GM23248 (cell line): ENCODE measurements around the gene SLC5A5. TPM values are rescaled to one million over a fixed set of nuclear protein-coding genes. Genes with fewer than 3 reads are reported as not detected.
A peak's percentile ranks its signal among the peaks of the same experiment; 100 is the strongest.

Experiments used
- DNase-seq: peaks from one replicate; pipeline ENCODE4 v3.0.0-alpha.2; 2015
- H2AFZ ChIP-seq: fragments of 200-600 bp; sonication (generic); 2 replicates; pipeline ENCODE4 v1.6.1; 2016; ENCODE audit warnings: antibody characterized with exemption
- H3F3A ChIP-seq: fragments of 200-600 bp; sonication (generic); 2 replicates; pipeline ENCODE4 v1.6.1; 2016; ENCODE audit warnings: mild to moderate bottlenecking, antibody characterized with exemption, mixed run types; ENCODE audit not compliant: insufficient read depth
- H3K27ac ChIP-seq: fragments of 200-600 bp; sonication (generic); 2 replicates; pipeline ENCODE4 v1.5.1; 2016; ENCODE audit warnings: mild to moderate bottlenecking
- H3K27me3 ChIP-seq: fragments of 200-600 bp; sonication (generic); replicated peaks from 2 replicates; pipeline ENCODE4 v1.6.1; 2016; ENCODE audit warnings: mild to moderate bottlenecking; ENCODE audit not compliant: insufficient read depth
- H3K36me3 ChIP-seq: fragments of 200-600 bp; sonication (generic); 2 replicates; pipeline ENCODE4 v1.6.1; 2016; ENCODE audit warnings: low read depth, mild to moderate bottlenecking
- H3K4me1 ChIP-seq: fragments of 200-600 bp; sonication (generic); 2 replicates; pipeline ENCODE4 v1.6.1; 2016; ENCODE audit warnings: mild to moderate bottlenecking; ENCODE audit not compliant: insufficient read depth
- H3K4me2 ChIP-seq: fragments of 200-600 bp; sonication (generic); one replicate; pipeline ENCODE4 v1.6.1; 2016; ENCODE audit warnings: mild to moderate bottlenecking; ENCODE audit not compliant: unreplicated experiment
- H3K4me3 ChIP-seq: fragments of 200-600 bp; sonication (generic); 2 replicates; pipeline ENCODE4 v1.5.1; 2016; ENCODE audit warnings: mild to moderate bottlenecking
- H3K79me2 ChIP-seq: fragments of 200-600 bp; sonication (generic); 2 replicates; pipeline ENCODE4 v1.6.1; 2016; ENCODE audit warnings: mild to moderate bottlenecking; ENCODE audit not compliant: insufficient read depth
- H3K9ac ChIP-seq: fragments of 200-600 bp; sonication (generic); 2 replicates; pipeline ENCODE4 v1.6.1; 2016; ENCODE audit warnings: mild to moderate bottlenecking
- H3K9me2 ChIP-seq: fragments of 200-600 bp; sonication (generic); 2 replicates; pipeline ENCODE4 v1.6.1; 2016; ENCODE audit warnings: mixed run types, mild to moderate bottlenecking, moderate library complexity; ENCODE audit not compliant: insufficient read depth
- H3K9me3 ChIP-seq: fragments of 200-600 bp; sonication (generic); one replicate; pipeline ENCODE4 v1.6.1; 2017; ENCODE audit warnings: low read depth
- H4K20me1 ChIP-seq: fragments of 200-600 bp; sonication (generic); 2 replicates; pipeline ENCODE4 v1.6.0; 2016; ENCODE audit not compliant: insufficient read depth
- EZH2 ChIP-seq: fragments of 200-600 bp; sonication (generic); IDR thresholded peaks from 2 replicates; pipeline ENCODE4 v1.6.1; 2018; ENCODE audit warnings: antibody characterized with exemption, mild to moderate bottlenecking; ENCODE audit not compliant: insufficient read depth, poor library complexity, severe bottlenecking
- EZH2phosphoT487 ChIP-seq: fragments of 200-600 bp; sonication (generic); IDR thresholded peaks from 2 replicates; pipeline ENCODE4 v1.6.1; 2018; ENCODE audit warnings: antibody characterized with exemption, moderate library complexity, mild to moderate bottlenecking, low read depth; ENCODE audit not compliant: insufficient read depth
- WGBS, 2 experiments: methylation state at CpG; one replicate each; pipeline ENCODE4 v1.1.6; 2015 to 2017; ENCODE audit warnings: low lambda C conversion rate in 2 of 2, low coverage in 1 of 2; ENCODE audit errors: missing lambda C conversion rate in 2 of 2; 5-methylcytosine and 5-hydroxymethylcytosine counted together
- in situ Hi-C: fragments of 300-500 bp; cut with MboI; formaldehyde crosslinking; loops from 2 replicates; pipeline ENCODE4 v1.15.0; 2020
- polyA plus RNA-seq: library from polyadenylated mRNA; unstranded; fragments of >200 nt; fragmentation: Nextera tagmentation; extraction: Ambion mirVana; gene quantifications from 2 replicates; pipeline ENCODE4 v1.2.1, GENCODE V29; 2016
- total RNA-seq: library from RNA; depleted of rRNA; stranded (reverse); fragments of >200 nt; shearing (Covaris generic); gene quantifications from 2 replicates; pipeline ENCODE4 v1.2.3, GENCODE V29; 2014

The SLC5A5 gene
- total and polyA plus RNA-seq, 2 experiments from 2014 or later, result not detected

- no peak overlapping the region for H3K9ac ChIP-seq
- H2AFZ ChIP-seq, result no peak overlapping the region
- H3K36me3 ChIP-seq, result peaks cover 32% of the 10 kb centered on the region; the same call in 1 of the 2 replicates
- H3K79me2 ChIP-seq, result peaks cover 13% of the 10 kb centered on the region
- no peak overlapping the region for H3K4me3 ChIP-seq
- H3K4me1 ChIP-seq, result peaks cover under 1% of the 10 kb centered on the region; the same call in 1 of the 2 replicates
- H3K9me2 ChIP-seq, result no peaks in the 10 kb centered on the region
- no peak overlapping the region for H3K4me2 ChIP-seq
- DNase-seq, result no peak
- peaks cover 16% of the 10 kb centered on the region; the same call in 1 of the 2 replicates for H3K27me3 ChIP-seq
- TF ChIP-seq EZH2, result no peak
- in situ Hi-C loops, result no loop called here
- H4K20me1 ChIP-seq, result 0 out of 2 replicates have a peak, but pooled peaks cover 3% of the 10 kb centered on the region
- 71 to 81% methylated on average over 11 of the region's 11 CpGs for WGBS, 2 experiments
- H3F3A ChIP-seq, result peaks cover 36% of the 10 kb centered on the region
- H3K27ac ChIP-seq, result no peak overlapping the region
- no peaks in the 10 kb centered on the region for H3K9me3 ChIP-seq
These were observed 4.7 kb upstream of the SLC5A5 start for GRCh38 chr19:17866964-17867486.

GRCh38 chr19:17868669-17869068 is 3.1 kb upstream of the SLC5A5 start:
- Histone ChIP-seq H3K4me1 (no peaks in the 10 kb centered on the region), H3K27me3 (peaks cover 31% of the 10 kb centered on the region), H3K27ac (no peak overlapping the region), H4K20me1 (no peaks in the 10 kb centered on the region), H3K9me2 (no peaks in the 10 kb centered on the region), H3K36me3 (peaks cover 15% of the 10 kb centered on the region; the same call in 1 of the 2 replicates), H3F3A (peaks cover 25% of the 10 kb centered on the region), H3K79me2 (no peaks in the 10 kb centered on the region), H3K9ac (no peak overlapping the region), H3K9me3 (no peaks in the 10 kb centered on the region), H3K4me3 (no peak overlapping the region), H2AFZ (no peak overlapping the region), H3K4me2 (no peak overlapping the region)
- WGBS, 2 experiments, result 54 to 70% methylated on average over 2 to 6 of the region's 6 CpGs
- no peak for DNase-seq
- in situ Hi-C loops, result no loop called here
- no peak for TF ChIP-seq EZH2
- no peak for TF ChIP-seq EZH2phosphoT487

- DNase-seq, result no peak
- Histone ChIP-seq H2AFZ (no peak overlapping the region), H3K9me3 (no peaks in the 10 kb centered on the region), H3K79me2 (no peaks in the 10 kb centered on the region), H3K36me3 (0 out of 2 replicates have a peak, but pooled peaks cover 10% of the 10 kb centered on the region), H3K4me1 (no peaks in the 10 kb centered on the region), H3K9me2 (no peaks in the 10 kb centered on the region), H3K9ac (no peak overlapping the region), H3K27me3 (peaks cover 34% of the 10 kb centered on the region), H3K27ac (no peak overlapping the region), H3K4me2 (no peak overlapping the region), H3F3A (peaks cover 20% of the 10 kb centered on the region), H3K4me3 (no peak overlapping the region), H4K20me1 (no peaks in the 10 kb centered on the region)
- 30 to 33% methylated on average over 11 of the region's 11 CpGs for WGBS, 2 experiments
- TF ChIP-seq EZH2phosphoT487, result no peak
- TF ChIP-seq EZH2, result no peak
- in situ Hi-C loops, result no loop called here
These were observed 2.6 kb upstream of the SLC5A5 start for GRCh38 chr19:17869114-17869608.

GRCh38 chr19:17871032-17871877 is 490 bp upstream of the SLC5A5 start:
- H3K4me1 ChIP-seq, result no peaks in the 10 kb centered on the region
- H3F3A ChIP-seq, result no peaks in the 10 kb centered on the region
- no peak overlapping the region for H3K4me2 ChIP-seq
- no peaks in the 10 kb centered on the region for H4K20me1 ChIP-seq
- WGBS, 2 experiments, result 45 to 53% methylated on average over 9 to 10 of the region's 10 CpGs
- H3K36me3 ChIP-seq, result no peaks in the 10 kb centered on the region
- H3K27ac ChIP-seq, result no peak overlapping the region
- no peak for DNase-seq
- no peak; the same call in 1 of the 2 replicates for TF ChIP-seq EZH2phosphoT487
- peak; percentile 57 for TF ChIP-seq EZH2
- H3K27me3 ChIP-seq, result peaks cover 38% of the 10 kb centered on the region
- no peaks in the 10 kb centered on the region for H3K79me2 ChIP-seq
- H3K9me2 ChIP-seq, result no peaks in the 10 kb centered on the region
- H3K4me3 ChIP-seq, result no peak overlapping the region
- in situ Hi-C loops, result no loop called here
- H3K9me3 ChIP-seq, result no peaks in the 10 kb centered on the region
- H3K9ac ChIP-seq, result no peak overlapping the region
- H2AFZ ChIP-seq, result no peak overlapping the region
